Activated naive CD8-positive, alpha-beta T cell treated with anti-CD3 and anti-CD28 coated beads for 36 hours (primary cell): ENCODE measurements around the gene RBM34. TPM values are rescaled to one million over a fixed set of nuclear protein-coding genes. Genes with fewer than 3 reads are reported as not detected.
"Not testable (repeated sequence)": the region's sequence is repeated elsewhere in the genome, so short reads cannot be mapped to it uniquely, and the experiment has no call there.

Experiments used
- DNase-seq: peaks from one replicate; pipeline ENCODE4 v3.0.0; 2021
- H3K27ac Mint-ChIP-seq: one replicate; pipeline ENCODE4 v1.8.0; 2022; ENCODE audit warnings: mild to moderate bottlenecking, moderate library complexity, mixed read lengths
- H3K27me3 Mint-ChIP-seq: one replicate; pipeline ENCODE4 v1.8.0; 2022; ENCODE audit warnings: mild to moderate bottlenecking, mixed read lengths
- H3K36me3 Mint-ChIP-seq: one replicate; pipeline ENCODE4 v1.8.0; 2021; ENCODE audit warnings: mild to moderate bottlenecking, mixed read lengths
- H3K4me1 Mint-ChIP-seq: one replicate; pipeline ENCODE4 v1.8.0; 2021; ENCODE audit warnings: mixed read lengths
- H3K4me3 Mint-ChIP-seq: one replicate; pipeline ENCODE4 v1.8.0; 2022; ENCODE audit warnings: mild to moderate bottlenecking, moderate library complexity, mixed read lengths
- H3K9me3 Mint-ChIP-seq: one replicate; pipeline ENCODE4 v1.8.0; 2022; ENCODE audit warnings: mixed read lengths
- total RNA-seq, 2 experiments: library from RNA; stranded (reverse); gene quantifications; one replicate each; pipeline ENCODE4 v1.2.3, GENCODE V29; 2021

Gene RBM34
- total RNA-seq, 2 experiments from 2014 or later, result 143 to 156 TPM

- Mint-ChIP-seq H3K4me3 (no peak overlapping the region), H3K27ac (peak overlapping the region; percentile 52), H3K36me3 (peaks cover 47% of the 10 kb centered on the region)
These were observed 48.5 kb downstream of the RBM34 start for GRCh38 chr1:235112297-235113182.

DNA sequence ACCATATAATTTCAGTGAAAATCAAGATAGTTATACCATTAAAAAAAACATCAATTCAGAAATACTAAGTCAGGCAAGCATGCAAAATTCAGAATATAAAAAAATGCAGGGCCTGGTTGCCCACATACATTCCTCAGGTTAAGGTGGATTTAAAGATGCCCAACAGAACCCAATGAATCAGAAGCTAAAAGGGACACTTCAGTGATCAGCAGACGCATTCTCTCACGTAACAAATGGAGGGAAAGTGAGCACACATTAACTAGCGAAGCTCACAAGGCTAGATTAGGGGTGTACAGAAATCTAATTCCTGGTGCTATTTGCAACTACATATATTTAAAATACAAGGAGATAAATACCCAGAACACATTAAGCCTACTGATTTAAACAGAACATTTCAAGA is 49.9 kb downstream of the RBM34 start:
- no peak for DNase-seq
- H3K36me3 Mint-ChIP-seq, result peaks cover 50% of the 10 kb centered on the region
- peaks cover 7% of the 10 kb centered on the region for H3K4me1 Mint-ChIP-seq
- no peak overlapping the region for H3K27ac Mint-ChIP-seq
- H3K27me3 Mint-ChIP-seq, result no peaks in the 10 kb centered on the region
- H3K4me3 Mint-ChIP-seq, result no peak overlapping the region
- no peaks in the 10 kb centered on the region for H3K9me3 Mint-ChIP-seq

More at GRCh38 chr1:235112297-235113182, 48.5 kb downstream of the RBM34 start:
- H3K27me3 Mint-ChIP-seq, result no peaks in the 10 kb centered on the region
- DNase-seq, result no peak
- peaks cover 5% of the 10 kb centered on the region for H3K4me1 Mint-ChIP-seq
- H3K9me3 Mint-ChIP-seq, result no peaks in the 10 kb centered on the region

- no peak overlapping the region for H3K4me3 Mint-ChIP-seq
- no peak overlapping the region for H3K27ac Mint-ChIP-seq
- H3K4me1 Mint-ChIP-seq, result peaks cover 22% of the 10 kb centered on the region
- H3K27me3 Mint-ChIP-seq, result no peaks in the 10 kb centered on the region
- DNase-seq, result no peak
- H3K36me3 Mint-ChIP-seq, result peaks cover 48% of the 10 kb centered on the region
- no peaks in the 10 kb centered on the region for H3K9me3 Mint-ChIP-seq
These were observed 52.2 kb downstream of the RBM34 start for GRCh38 chr1:235108876-235109275.

DNA sequence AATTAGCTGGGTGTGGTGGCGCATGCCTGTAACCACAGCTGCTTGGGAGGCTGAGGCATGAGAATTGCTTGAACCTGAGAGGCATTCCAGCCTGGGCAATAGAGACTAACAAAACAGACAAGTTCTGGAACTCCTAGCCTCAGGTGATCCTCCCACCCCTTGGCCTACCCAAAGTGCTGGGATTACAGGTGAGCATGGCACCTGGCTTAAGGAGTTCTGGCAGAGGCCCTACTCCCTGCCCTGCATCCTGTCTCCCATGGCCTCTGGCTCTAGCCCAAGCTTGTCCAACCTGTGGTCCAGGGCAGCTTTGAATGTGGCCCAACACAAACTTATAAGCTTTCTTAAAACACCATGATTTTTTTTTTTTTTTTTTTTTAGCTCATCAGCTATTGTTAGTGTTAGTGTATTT is 52.9 kb downstream of the RBM34 start:
- Mint-ChIP-seq H3K27ac (no peak overlapping the region), H3K36me3 (peaks cover 44% of the 10 kb centered on the region), H3K4me3 (no peak overlapping the region), H3K9me3 (no peaks in the 10 kb centered on the region), H3K4me1 (peaks cover 24% of the 10 kb centered on the region), H3K27me3 (no peaks in the 10 kb centered on the region)
- no peak for DNase-seq

DNA sequence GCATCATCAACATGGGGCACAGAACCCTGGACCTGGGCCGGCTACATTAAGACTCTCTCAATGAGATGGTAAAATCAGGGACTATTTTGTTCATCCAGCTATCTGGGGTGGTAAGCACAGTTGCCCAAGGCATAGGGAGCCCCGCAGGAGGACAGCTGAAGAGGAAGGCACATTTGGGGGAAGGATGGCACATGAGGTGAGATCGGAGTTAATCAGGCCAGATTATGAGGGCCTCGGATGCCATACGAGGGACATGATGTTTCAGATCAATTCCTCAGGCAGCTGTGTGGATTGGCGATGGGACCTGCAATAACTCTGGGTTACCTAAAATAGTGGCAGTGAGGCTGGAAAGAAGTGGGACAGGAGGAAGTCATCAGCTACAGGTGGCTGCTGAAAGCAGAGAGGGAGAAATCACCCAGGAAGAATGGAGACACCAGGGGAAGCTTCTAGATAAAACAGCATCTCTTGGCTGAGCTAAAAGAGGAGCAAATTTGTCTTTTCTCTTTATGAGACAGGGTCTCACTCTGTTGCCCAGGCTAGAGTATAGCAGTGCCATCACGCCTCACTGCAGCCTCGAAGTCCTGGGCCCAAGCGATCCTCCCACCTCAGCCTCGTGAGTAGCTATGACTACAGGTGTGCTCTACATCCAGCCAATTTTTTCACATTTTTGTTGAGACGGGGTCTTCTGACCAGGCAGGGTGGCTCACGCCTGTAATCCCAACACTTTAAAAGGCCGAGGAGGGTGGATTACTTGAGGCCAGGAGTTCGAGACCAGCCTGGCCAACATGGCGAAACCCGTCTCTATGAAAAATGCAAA is 53.5 kb downstream of the RBM34 start:
- no peak overlapping the region for H3K4me3 Mint-ChIP-seq
- no peak for DNase-seq
- no peaks in the 10 kb centered on the region for H3K9me3 Mint-ChIP-seq
- H3K27ac Mint-ChIP-seq, result no peak overlapping the region
- H3K27me3 Mint-ChIP-seq, result no peaks in the 10 kb centered on the region
- H3K4me1 Mint-ChIP-seq, result peaks cover 23% of the 10 kb centered on the region
- H3K36me3 Mint-ChIP-seq, result peaks cover 40% of the 10 kb centered on the region

DNA sequence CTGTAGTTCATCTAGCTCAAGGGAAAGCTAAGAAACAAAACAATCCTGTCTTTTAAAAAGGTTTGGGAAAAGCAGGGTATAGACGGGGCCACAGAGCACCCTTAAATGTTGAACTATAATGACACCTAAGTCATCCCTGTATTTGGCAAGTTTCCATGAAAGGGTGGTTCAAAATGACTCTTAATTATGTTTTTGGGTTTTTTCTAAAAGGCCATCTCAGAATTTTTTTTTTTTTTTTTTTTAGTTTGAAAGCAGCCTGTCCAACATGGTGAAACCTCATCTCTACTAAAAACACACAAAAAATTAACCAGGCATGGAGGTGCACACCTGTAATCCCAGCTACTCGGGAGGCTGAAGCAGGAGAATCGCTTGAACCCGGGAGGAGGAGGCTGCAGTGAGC is 54.6 kb downstream of the RBM34 start:
- Mint-ChIP-seq H3K4me1 (peaks cover 28% of the 10 kb centered on the region), H3K4me3 (no peak overlapping the region), H3K27me3 (peaks cover 5% of the 10 kb centered on the region), H3K27ac (no peak overlapping the region), H3K9me3 (no peaks in the 10 kb centered on the region), H3K36me3 (peaks cover 40% of the 10 kb centered on the region)
- no peak for DNase-seq

- Mint-ChIP-seq H3K4me3 (no peak overlapping the region), H3K9me3 (no peaks in the 10 kb centered on the region), H3K4me1 (peaks cover 28% of the 10 kb centered on the region), H3K27ac (peak overlapping the region; percentile 87), H3K36me3 (peaks cover 38% of the 10 kb centered on the region), H3K27me3 (peaks cover 10% of the 10 kb centered on the region)
- DNase-seq, result no peak
These were observed 55.7 kb downstream of the RBM34 start for GRCh38 chr1:235105051-235106043.

GRCh38 chr1:235102993-235103411 is 58.0 kb downstream of the RBM34 start:
- no peak overlapping the region for H3K4me3 Mint-ChIP-seq
- no peak for DNase-seq

GRCh38 chr1:235102259-235102582 is 58.8 kb downstream of the RBM34 start:
- H3K4me1 Mint-ChIP-seq, result peaks cover 28% of the 10 kb centered on the region
- H3K27me3 Mint-ChIP-seq, result peaks cover 16% of the 10 kb centered on the region
- no peak overlapping the region for H3K27ac Mint-ChIP-seq
- peaks cover 14% of the 10 kb centered on the region for H3K36me3 Mint-ChIP-seq
- H3K4me3 Mint-ChIP-seq, result no peak overlapping the region
- H3K9me3 Mint-ChIP-seq, result no peaks in the 10 kb centered on the region
- no peak for DNase-seq

More at GRCh38 chr1:235102993-235103411, 58.0 kb downstream of the RBM34 start:
- Mint-ChIP-seq H3K27me3 (peaks cover 16% of the 10 kb centered on the region), H3K27ac (no peak overlapping the region), H3K4me1 (peaks cover 28% of the 10 kb centered on the region), H3K9me3 (no peaks in the 10 kb centered on the region), H3K36me3 (peaks cover 18% of the 10 kb centered on the region)

GRCh38 chr1:235101558-235102258 is 59.3 kb downstream of the RBM34 start:
- Mint-ChIP-seq H3K9me3 (no peaks in the 10 kb centered on the region), H3K27ac (no peak overlapping the region), H3K4me3 (no peak overlapping the region), H3K36me3 (peaks cover 11% of the 10 kb centered on the region), H3K4me1 (peaks cover 28% of the 10 kb centered on the region), H3K27me3 (peaks cover 16% of the 10 kb centered on the region)
- DNase-seq, result no peak

DNA sequence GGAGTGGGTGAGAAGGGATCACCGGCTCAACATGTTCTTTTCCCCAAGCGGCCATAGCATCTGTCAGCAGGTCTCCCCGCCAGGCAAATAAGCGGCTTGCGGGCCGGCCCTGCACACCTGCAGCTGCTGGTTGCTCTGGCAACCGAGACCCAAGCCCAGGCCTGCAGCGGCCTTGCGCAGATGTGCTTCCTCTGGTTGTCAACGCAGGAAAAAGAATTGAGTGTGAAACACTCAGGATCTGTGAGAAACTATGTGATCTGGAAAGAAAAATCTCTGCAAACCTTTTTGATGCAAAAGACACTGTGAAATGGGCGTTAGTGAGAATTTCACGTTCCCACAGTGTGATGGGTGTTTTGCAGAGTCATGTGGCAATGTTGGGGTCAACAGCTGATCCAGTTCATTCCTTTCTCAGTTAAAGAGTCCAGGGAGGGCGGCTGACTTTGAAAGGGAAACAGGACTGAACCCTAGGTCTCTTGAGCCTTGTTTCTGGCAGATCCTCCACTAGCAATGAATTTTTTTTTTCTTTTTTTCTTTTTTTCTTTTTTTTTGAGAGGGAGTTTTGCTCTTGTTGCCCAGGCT is 60.8 kb downstream of the RBM34 start:
- Mint-ChIP-seq H3K4me3 (no peak overlapping the region), H3K36me3 (peaks cover 11% of the 10 kb centered on the region), H3K27ac (no peak overlapping the region), H3K9me3 (no peaks in the 10 kb centered on the region), H3K27me3 (peaks cover 16% of the 10 kb centered on the region), H3K4me1 (peaks cover 23% of the 10 kb centered on the region)
- no peak for DNase-seq

DNA sequence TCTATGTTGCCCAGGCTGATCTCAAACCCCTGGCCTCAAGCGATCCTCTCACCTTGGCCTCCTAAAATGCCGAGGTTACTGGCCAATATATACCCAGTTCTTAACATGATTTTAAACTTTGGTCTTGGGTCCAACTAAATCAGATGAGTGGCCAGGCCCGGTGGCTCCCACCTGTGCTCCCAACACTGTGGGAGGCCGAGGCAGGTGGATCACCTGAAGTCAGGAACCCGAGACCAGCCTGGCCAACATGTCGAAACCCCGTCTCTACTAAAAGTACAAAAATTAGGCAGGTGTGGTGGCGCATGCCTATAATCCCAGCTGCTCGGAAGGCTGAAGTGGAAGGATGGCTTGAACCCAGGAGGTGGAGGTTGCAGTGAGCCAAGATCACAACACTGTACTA is 62.1 kb downstream of the RBM34 start:
- DNase-seq, result no peak
- H3K9me3 Mint-ChIP-seq, result no peaks in the 10 kb centered on the region
- H3K36me3 Mint-ChIP-seq, result peaks cover 4% of the 10 kb centered on the region
- no peak overlapping the region for H3K27ac Mint-ChIP-seq
- H3K4me3 Mint-ChIP-seq, result no peak overlapping the region
- H3K27me3 Mint-ChIP-seq, result peaks cover 16% of the 10 kb centered on the region
- H3K4me1 Mint-ChIP-seq, result peaks cover 14% of the 10 kb centered on the region

DNA sequence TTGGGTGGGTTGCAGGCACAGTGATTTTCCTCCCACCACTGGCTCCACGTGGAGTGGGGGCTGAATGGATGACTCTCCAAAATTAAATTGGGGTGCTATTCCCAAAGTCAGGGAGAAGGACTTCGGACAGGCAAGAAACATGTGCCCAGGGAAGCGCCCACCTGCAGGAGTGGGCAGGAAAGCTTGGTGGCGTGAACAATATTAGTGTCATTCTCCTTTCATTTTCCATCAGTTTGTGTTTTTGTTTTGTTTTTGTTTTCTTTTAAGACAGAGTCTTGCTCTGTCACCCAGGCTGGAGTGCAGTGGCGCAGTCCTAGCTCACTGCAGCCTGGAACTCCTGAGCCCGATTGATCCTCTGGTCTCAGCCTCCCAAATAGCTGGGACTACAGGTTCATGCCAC is 62.5 kb downstream of the RBM34 start:
- peaks cover 19% of the 10 kb centered on the region for H3K27me3 Mint-ChIP-seq
- no peak for DNase-seq
- H3K4me1 Mint-ChIP-seq, result peaks cover 14% of the 10 kb centered on the region
- H3K36me3 Mint-ChIP-seq, result peaks cover 2% of the 10 kb centered on the region
- H3K27ac Mint-ChIP-seq, result no peak overlapping the region
- H3K9me3 Mint-ChIP-seq, result no peaks in the 10 kb centered on the region
- no peak overlapping the region for H3K4me3 Mint-ChIP-seq

GRCh38 chr1:235097501-235097900 is 63.5 kb downstream of the RBM34 start:
- Mint-ChIP-seq H3K4me1 (peaks cover 12% of the 10 kb centered on the region), H3K27me3 (peaks cover 20% of the 10 kb centered on the region)
- not testable (repeated sequence) for H3K27ac Mint-ChIP-seq, H3K4me3 Mint-ChIP-seq, H3K9me3 Mint-ChIP-seq, DNase-seq, H3K36me3 Mint-ChIP-seq
